Keratinocyte (primary cell): ENCODE results near the gene EPHB1. TPM values are rescaled to one million over a fixed set of nuclear protein-coding genes. Genes with fewer than 3 reads are reported as not detected.

Source experiments
- DNase-seq: peaks from one replicate; pipeline ENCODE4 v3.0.0-alpha.2; 2011; ENCODE audit warnings: low read depth, missing footprints, low spot score
- FAIRE-seq: peaks from 2 replicates; lab custom pipeline; 2011; peaks lifted over from hg19 to GRCh38; lab: Jason Lieb, UNC
- H2AFZ ChIP-seq: 2 replicates; pipeline ENCODE4 v1.6.0; 2012; ENCODE audit warnings: low read length, control low read depth, inconsistent platforms; ENCODE audit not compliant: control insufficient read depth
- H3K27ac ChIP-seq: 2 replicates; pipeline ENCODE4 v1.5.1; 2011; ENCODE audit warnings: low read length; ENCODE audit not compliant: control insufficient read depth, insufficient read depth
- H3K27me3 ChIP-seq: 3 replicates; pipeline ENCODE4 v1.6.0; 2011; ENCODE audit warnings: low read length; ENCODE audit not compliant: control insufficient read depth, insufficient read depth; ENCODE audit errors: extremely low read depth
- H3K36me3 ChIP-seq, 2 experiments: 2 replicates in 1 of 2; 3 replicates in 1 of 2; pipeline ENCODE4 v1.5.1; 2011; ENCODE audit warnings: low read length in 2 of 2, mild to moderate bottlenecking in 1 of 2; ENCODE audit not compliant: control insufficient read depth in 2 of 2, insufficient read depth in 2 of 2; ENCODE audit errors: extremely low read depth in 1 of 2
- H3K4me1 ChIP-seq: 3 replicates; pipeline ENCODE4 v1.5.1; 2011; ENCODE audit warnings: low read length; ENCODE audit not compliant: control insufficient read depth, insufficient read depth; ENCODE audit errors: extremely low read depth
- H3K4me2 ChIP-seq: 3 replicates; pipeline ENCODE4 v1.6.0; 2011; ENCODE audit warnings: low read depth, low read length; ENCODE audit not compliant: control insufficient read depth, insufficient read depth; ENCODE audit errors: extremely low read depth
- H3K4me3 ChIP-seq, 3 experiments: fragments of 200-600 bp in 1 of 3; sonication (generic) in 1 of 3; 2 replicates in 2 of 3; 3 replicates in 1 of 3; pipeline ENCODE4 v1.5.1; 2011 to 2016; ENCODE audit warnings: low read length in 3 of 3, mild to moderate bottlenecking in 3 of 3, control low read depth in 2 of 3, inconsistent platforms in 1 of 3, low read depth in 1 of 3, mixed read lengths in 1 of 3, mixed run types in 1 of 3, moderate library complexity in 1 of 3; ENCODE audit not compliant: control insufficient read depth in 2 of 3, insufficient read depth in 2 of 3; ENCODE audit errors: extremely low read depth in 1 of 3
- H3K79me2 ChIP-seq: 2 replicates; pipeline ENCODE4 v1.6.0; 2012; ENCODE audit warnings: low read length; ENCODE audit not compliant: control insufficient read depth, insufficient read depth
- H3K9ac ChIP-seq: 3 replicates; pipeline ENCODE4 v1.6.0; 2011; ENCODE audit warnings: low read length; ENCODE audit not compliant: control insufficient read depth, insufficient read depth; ENCODE audit errors: extremely low read depth
- H3K9me1 ChIP-seq: 3 replicates; pipeline ENCODE4 v1.6.0; 2011; ENCODE audit warnings: low read length; ENCODE audit not compliant: control insufficient read depth, insufficient read depth; ENCODE audit errors: extremely low read depth
- H3K9me3 ChIP-seq: 2 replicates; pipeline ENCODE4 v1.5.1; 2012; ENCODE audit warnings: low read depth, low read length; ENCODE audit not compliant: control insufficient read depth
- H4K20me1 ChIP-seq: 3 replicates; pipeline ENCODE4 v1.6.0; 2011; ENCODE audit warnings: low read length; ENCODE audit not compliant: control insufficient read depth, insufficient read depth; ENCODE audit errors: extremely low read depth
- EZH2 ChIP-seq: IDR thresholded peaks from one replicate; pipeline ENCODE4 v1.6.1; 2012; ENCODE audit warnings: inconsistent platforms, mild to moderate bottlenecking, low read length, moderate library complexity
- dilution Hi-C: fragments of 300-500 bp; cut with MboI; formaldehyde crosslinking; loops from one replicate; pipeline ENCODE4 v1.7.0; 2020; ENCODE audit warnings: low sequenced_read_pairs; ENCODE audit not compliant: extremely low pct_ligation_motif_present
- polyA plus RNA-seq, 5 experiments: library from polyadenylated mRNA; depleted of rRNA in 3 of 5; stranded (reverse) in 3 of 5; stranded (forward) in 1 of 5; unstranded in 1 of 5; fragments of >200 nt; gene quantifications; 1 replicate in 1 of 5; 2 replicates in 3 of 5; 3 replicates in 1 of 5; pipeline versions ENCODE4 v1.2.1 to v1.2.3, GENCODE V29; 2011 to 2012; ENCODE audit warnings: missing spikeins in 2 of 5, low read depth in 1 of 5, low replicate concordance in 1 of 5
- TF ChIP-seq, protein P1 (sequence below), 3 experiments: IDR thresholded peaks in 1 of 3; conservative IDR thresholded peaks in 1 of 3; optimal IDR thresholded peaks in 1 of 3; 2 replicates in 2 of 3; 3 replicates in 1 of 3; pipeline versions ENCODE3 to v1.5.1; 2011; ENCODE audit warnings: low read length in 3 of 3, mild to moderate bottlenecking in 3 of 3, moderate library complexity in 2 of 3, control low read depth in 1 of 3, inconsistent platforms in 1 of 3; ENCODE audit not compliant: insufficient read depth in 2 of 3; ENCODE audit errors: extremely low read depth in 1 of 3

EPHB1 gene
- polyA plus RNA-seq, 1 donor (not counting 4 experiments of a cell fraction or from before 2014, with no cell fraction given), result 0.01 TPM

DNA sequence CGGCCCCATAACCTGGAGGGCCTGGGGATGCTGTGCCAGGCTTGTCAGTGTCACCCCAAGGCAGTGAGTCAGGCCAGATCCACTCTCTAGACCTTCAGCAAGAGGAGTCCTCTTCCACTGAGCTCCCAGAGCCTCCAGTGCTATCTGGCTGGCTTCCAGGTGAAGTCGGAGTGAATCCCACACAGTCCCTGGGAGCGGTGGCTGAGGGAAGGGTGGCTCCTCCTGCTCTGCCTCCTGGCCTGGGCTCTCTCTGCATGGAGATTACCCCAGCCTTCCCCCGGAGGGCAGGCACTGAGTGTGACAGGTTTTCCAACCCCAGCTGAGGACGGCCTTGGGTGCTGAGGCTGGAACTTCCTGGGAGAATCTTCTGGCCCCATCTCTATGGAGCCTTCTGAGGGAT lies 82.7 kb downstream of the EPHB1 start:
- Histone ChIP-seq H3K4me2 (no peak overlapping the region), H3K36me3 (no peaks in the 10 kb centered on the region), H3K4me3 (no peak overlapping the region), H3K9ac (no peak overlapping the region), H3K9me3 (no peaks in the 10 kb centered on the region), H4K20me1 (no peaks in the 10 kb centered on the region), H3K9me1 (no peaks in the 10 kb centered on the region), H3K27me3 (no peaks in the 10 kb centered on the region), H3K27ac (no peak overlapping the region), H3K4me1 (no peaks in the 10 kb centered on the region), H3K79me2 (no peaks in the 10 kb centered on the region), H2AFZ (no peak overlapping the region)
- DNase-seq (no peak), FAIRE-seq (no peak)
- TF ChIP-seq, protein P1, sequence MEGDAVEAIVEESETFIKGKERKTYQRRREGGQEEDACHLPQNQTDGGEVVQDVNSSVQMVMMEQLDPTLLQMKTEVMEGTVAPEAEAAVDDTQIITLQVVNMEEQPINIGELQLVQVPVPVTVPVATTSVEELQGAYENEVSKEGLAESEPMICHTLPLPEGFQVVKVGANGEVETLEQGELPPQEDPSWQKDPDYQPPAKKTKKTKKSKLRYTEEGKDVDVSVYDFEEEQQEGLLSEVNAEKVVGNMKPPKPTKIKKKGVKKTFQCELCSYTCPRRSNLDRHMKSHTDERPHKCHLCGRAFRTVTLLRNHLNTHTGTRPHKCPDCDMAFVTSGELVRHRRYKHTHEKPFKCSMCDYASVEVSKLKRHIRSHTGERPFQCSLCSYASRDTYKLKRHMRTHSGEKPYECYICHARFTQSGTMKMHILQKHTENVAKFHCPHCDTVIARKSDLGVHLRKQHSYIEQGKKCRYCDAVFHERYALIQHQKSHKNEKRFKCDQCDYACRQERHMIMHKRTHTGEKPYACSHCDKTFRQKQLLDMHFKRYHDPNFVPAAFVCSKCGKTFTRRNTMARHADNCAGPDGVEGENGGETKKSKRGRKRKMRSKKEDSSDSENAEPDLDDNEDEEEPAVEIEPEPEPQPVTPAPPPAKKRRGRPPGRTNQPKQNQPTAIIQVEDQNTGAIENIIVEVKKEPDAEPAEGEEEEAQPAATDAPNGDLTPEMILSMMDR (optimal IDR thresholded peaks at IDR 0.05 in 1 of 3, IDR thresholded peaks at IDR 0.05 in 1 of 3, conservative IDR thresholded peaks at IDR 0.05 in 1 of 3; ENCODE audit: extremely low read depth in 1 of 3, insufficient read depth in 2 of 3, low read length in 3 of 3), result no peak
- no peak for TF ChIP-seq EZH2
- dilution Hi-C loops, result no loop called here

DNA sequence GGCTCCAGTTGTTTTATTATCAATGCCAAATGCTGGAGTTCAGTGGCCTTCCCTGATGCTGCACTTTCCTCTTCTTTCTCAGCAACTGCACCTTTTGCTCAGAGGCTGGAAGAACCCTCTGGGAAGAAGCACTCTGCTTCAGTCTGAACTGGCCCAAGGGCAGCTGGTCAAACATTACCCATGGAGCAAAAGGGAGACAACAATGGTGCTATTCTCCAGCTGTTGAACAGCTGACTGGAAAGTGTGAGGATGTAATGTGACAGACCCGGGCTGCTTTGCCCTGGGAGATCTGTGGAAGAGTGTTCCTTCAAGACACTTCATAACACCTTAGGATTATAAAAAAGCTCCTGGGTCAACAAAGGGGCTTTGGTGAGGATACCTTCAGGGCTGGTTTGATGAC lies 84.9 kb downstream of the EPHB1 start:
- H3K27ac ChIP-seq, result no peak overlapping the region
- dilution Hi-C loops, result no loop called here
- H3K4me2 ChIP-seq, result no peak overlapping the region
- FAIRE-seq (no peak), DNase-seq (no peak)
- no peaks in the 10 kb centered on the region for H3K79me2 ChIP-seq
- H3K9ac ChIP-seq, result no peak overlapping the region
- H3K27me3 ChIP-seq, result no peaks in the 10 kb centered on the region
- no peaks in the 10 kb centered on the region for H4K20me1 ChIP-seq
- no peak overlapping the region for H3K4me3 ChIP-seq
- no peak overlapping the region for H2AFZ ChIP-seq
- no peaks in the 10 kb centered on the region for H3K9me3 ChIP-seq
- H3K36me3 ChIP-seq, result no peaks in the 10 kb centered on the region
- H3K4me1 ChIP-seq, result no peaks in the 10 kb centered on the region
- TF ChIP-seq, protein P1 (optimal IDR thresholded peaks at IDR 0.05 in 1 of 3, IDR thresholded peaks at IDR 0.05 in 1 of 3, conservative IDR thresholded peaks at IDR 0.05 in 1 of 3; ENCODE audit: extremely low read depth in 1 of 3, insufficient read depth in 2 of 3, low read length in 3 of 3), result no peak
- no peak for TF ChIP-seq EZH2
- H3K9me1 ChIP-seq, result no peaks in the 10 kb centered on the region
